ENCODE results near the gene TGDS.

GRCh38 chr13:94632226-94632980 is 36.5 kb upstream of the TGDS start:
- no peak for TF ChIP-seq CTCF (conservative IDR thresholded peaks at IDR 0.05; ENCODE audit: low read depth, low read length)
- TF ChIP-seq EZH2 (IDR thresholded peaks at IDR 0.05; ENCODE audit: low read length, unreplicated experiment), result no peak
- TF ChIP-seq EZH2phosphoT487 (IDR thresholded peaks at IDR 0.05; ENCODE audit: borderline replicate concordance, low read length), result no peak

Measured in PC-3 (cell line).